ENCODE results near the gene ELOVL3. TPM values are rescaled to one million over a fixed set of nuclear protein-coding genes. Genes with fewer than 3 reads are reported as not detected.

ELOVL3 gene
- total and polyA plus RNA-seq, 10 of the 15 experiments (the other 5 are each of a cell fraction or from before 2014, with no cell fraction given): 0.10 to 0.18 (median 0.11) TPM; not detected in 7

DNA sequence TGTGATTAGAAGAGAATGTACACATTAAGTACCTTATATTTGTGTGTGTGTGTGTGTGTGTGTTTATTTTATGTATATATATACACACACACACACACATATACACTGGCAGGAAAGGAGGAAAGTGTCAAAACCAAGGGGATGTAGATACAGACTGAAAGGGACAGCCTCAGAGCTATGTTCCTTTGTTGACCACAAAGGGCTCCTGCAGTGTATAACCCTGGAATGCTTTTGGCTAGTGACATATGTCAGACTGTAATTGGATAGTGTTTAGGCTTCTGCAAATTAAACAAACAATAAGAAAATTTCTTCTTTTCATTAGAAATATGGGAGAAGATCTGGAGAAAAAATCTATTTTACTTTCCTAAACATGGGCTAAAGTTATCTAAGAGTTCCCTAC, 35.1 kb downstream of the ELOVL3 start:
- H2AFZ ChIP-seq (ENCODE audit: control insufficient read depth, low read depth, low read length): no peak overlapping the region
- H3K9me3 ChIP-seq (replicated peaks; ENCODE audit: control insufficient read depth, insufficient read depth, low read length): no peaks in the 10 kb centered on the region
- no peak overlapping the region for H3K4me3 ChIP-seq
- TF ChIP-seq EED (IDR thresholded peaks at IDR 0.05; ENCODE audit: low read depth) (no peak), KDM1A (IDR thresholded peaks at IDR 0.05; ENCODE audit: borderline replicate concordance) (no peak), SP1 (IDR thresholded peaks at IDR 0.05; ENCODE audit: low read depth, low read length) (no peak), RCOR1 (conservative IDR thresholded peaks at IDR 0.05; ENCODE audit: low read depth, low read length) (no peak), FOS (IDR thresholded peaks at IDR 0.05; ENCODE audit: borderline replicate concordance, extremely low read depth, insufficient read length) (no peak)
- no peak overlapping the region for H3K9ac ChIP-seq (ENCODE audit: control insufficient read depth, insufficient read depth, low read length)
- CTCF ChIA-PET: interaction anchor here (1.2 kb wide), 2 partner anchors 23 to 91 kb away, joined by 3 to 4 read pairs; no protein-coding TSS in a partner anchor
- H3K27me3 ChIP-seq (replicated peaks in 1 of 2; ENCODE audit: control insufficient read depth in 2 of 2, insufficient read depth in 2 of 2, low read length in 1 of 2): no peaks in the 10 kb centered on the region
- no TSS peak for BruUV-seq (replicated peaks)
- ATAC-seq (no peak), FAIRE-seq (no peak), DNase-seq (ENCODE audit: low read depth, low spot score) (no peak)
- RAD21 ChIA-PET (ENCODE audit: unreplicated experiment): no interaction called here
- H3K4me1 ChIP-seq (ENCODE audit: control insufficient read depth, insufficient read depth, low read length): 0 out of 2 replicates have a peak, but pooled peaks cover under 1% of the 10 kb centered on the region
- H3K27ac ChIP-seq (ENCODE audit: control insufficient read depth, insufficient read depth): no peak overlapping the region
- SMC1A ChIA-PET (ENCODE audit: uncharacterized antibody, unreplicated experiment): no interaction called here
- H3K79me2 ChIP-seq (ENCODE audit: control insufficient read depth, insufficient read depth, low read length): peaks cover 14% of the 10 kb centered on the region
- H4K20me1 ChIP-seq (ENCODE audit: control insufficient read depth, insufficient read depth): peaks cover 4% of the 10 kb centered on the region; the same call in 1 of the 2 replicates
- H3K36me3 ChIP-seq (ENCODE audit: control insufficient read depth in 2 of 2, insufficient read depth in 2 of 2, low read length in 1 of 2): peaks cover 7 to 24% of the 10 kb centered on the region in 2 experiments
- POLR2A ChIA-PET: interaction anchor here (0.5 kb wide), 2 partner anchors 181 to 749 kb away, joined by 5 to 7 read pairs; no protein-coding TSS in a partner anchor
- intact Hi-C loops (cut with micrococcal nuclease; ENCODE audit: unreplicated experiment): no loop called here
- H3K4me2 ChIP-seq (ENCODE audit: control insufficient read depth, insufficient read depth): no peak overlapping the region
- in situ Hi-C loops (cut with MboI): no loop called here

DNA sequence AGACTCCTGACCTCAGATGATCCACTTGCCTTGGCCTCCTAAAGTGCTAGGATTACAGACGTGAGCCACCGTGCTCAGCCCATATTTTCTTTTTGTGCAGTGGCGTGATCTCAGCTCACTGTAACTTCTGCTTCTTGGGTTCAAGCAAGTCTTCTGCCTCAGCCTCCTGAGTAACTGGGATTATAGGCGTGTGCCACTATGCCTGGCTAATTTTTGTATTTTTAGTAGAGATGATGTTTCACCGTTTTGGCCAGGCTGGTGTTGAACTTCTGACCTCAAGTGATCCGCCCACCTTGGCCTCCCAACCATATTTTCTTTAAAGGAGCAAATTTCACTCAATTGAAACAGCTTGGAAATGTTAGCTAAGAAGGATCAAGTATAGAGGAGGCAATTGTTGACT, 35.7 kb downstream of the ELOVL3 start:
- H3K9me3 ChIP-seq (replicated peaks; ENCODE audit: control insufficient read depth, insufficient read depth, low read length): no peaks in the 10 kb centered on the region
- WGBS (ENCODE audit: insufficient coverage, insufficient replicate concordance, low lambda C conversion rate, missing lambda C conversion rate): 91% methylated on average over 6 of the region's 6 CpGs
- H2AFZ ChIP-seq (ENCODE audit: control insufficient read depth, low read depth, low read length): no peak overlapping the region
- DNase-seq (ENCODE audit: low read depth, low spot score) (no peak), ATAC-seq (no peak), FAIRE-seq (no peak)
- H3K79me2 ChIP-seq (ENCODE audit: control insufficient read depth, insufficient read depth, low read length): peaks cover 10% of the 10 kb centered on the region
- no peak overlapping the region for H3K27ac ChIP-seq (ENCODE audit: control insufficient read depth, insufficient read depth)
- no peak overlapping the region for H3K4me3 ChIP-seq
- BruUV-seq (replicated peaks): no TSS peak
- intact Hi-C loops (cut with micrococcal nuclease; ENCODE audit: unreplicated experiment): no loop called here
- H3K36me3 ChIP-seq (ENCODE audit: control insufficient read depth in 2 of 2, insufficient read depth in 2 of 2, low read length in 1 of 2): peaks cover 7 to 24% of the 10 kb centered on the region in 2 experiments
- SMC1A ChIA-PET (ENCODE audit: uncharacterized antibody, unreplicated experiment): interaction anchor here (0.9 kb wide), 1 partner anchor 17 kb away, joined by 3 read pairs; no protein-coding TSS in a partner anchor
- POLR2A ChIA-PET: interaction anchor here (0.5 to 0.8 kb wide), 3 partner anchors 12 to 748 kb away, joined by 3 to 7 read pairs (median 5); no protein-coding TSS in a partner anchor
- H3K9ac ChIP-seq (ENCODE audit: control insufficient read depth, insufficient read depth, low read length): no peak overlapping the region
- no peaks in the 10 kb centered on the region for H3K27me3 ChIP-seq (replicated peaks in 1 of 2; ENCODE audit: control insufficient read depth in 2 of 2, insufficient read depth in 2 of 2, low read length in 1 of 2)
- no peak overlapping the region for H3K4me2 ChIP-seq (ENCODE audit: control insufficient read depth, insufficient read depth)
- no peaks in the 10 kb centered on the region for H3K4me1 ChIP-seq (ENCODE audit: control insufficient read depth, insufficient read depth, low read length)
- RAD21 ChIA-PET (ENCODE audit: unreplicated experiment): interaction anchor here (1.1 kb wide), 1 partner anchor 90 kb away, joined by 3 read pairs; no protein-coding TSS in a partner anchor
- TF ChIP-seq RAD51 (IDR thresholded peaks at IDR 0.05) (no peak), RBBP5 (conservative IDR thresholded peaks at IDR 0.05) (no peak), ESRRA (IDR thresholded peaks at IDR 0.05; ENCODE audit: low read length) (no peak), MYB (IDR thresholded peaks at IDR 0.05; ENCODE audit: borderline replicate concordance, low read depth, low read length) (no peak)
- in situ Hi-C loops (cut with MboI): no loop called here
- CTCF ChIA-PET: interaction anchor here (0.6 to 1.2 kb wide), 2 partner anchors 90 to 214 kb away, joined by 3 read pairs; no protein-coding TSS in a partner anchor
- H4K20me1 ChIP-seq (ENCODE audit: control insufficient read depth, insufficient read depth): peaks cover 4% of the 10 kb centered on the region; the same call in 1 of the 2 replicates
